ENCODE results near the gene ARHGEF18. TPM values are rescaled to one million over a fixed set of nuclear protein-coding genes. Genes with fewer than 3 reads are reported as not detected.

ARHGEF18 gene
- total RNA-seq, 4 donors from 2014 or later, result 24.2 to 43.5 (median 31.2) TPM

GRCh38 chr19:7311911-7312310 is 36.8 kb upstream of the ARHGEF18 start:
- Histone ChIP-seq H3K9me3 (no peaks in the 10 kb centered on the region), H3K4me1 (no peaks in the 10 kb centered on the region), H3K4me3 (no peak overlapping the region), H3K36me3 (no peaks in the 10 kb centered on the region), H3K27ac (no peak overlapping the region), H3K27me3 (no peaks in the 10 kb centered on the region)
- WGBS, result 98% methylated on average over 12 of the region's 12 CpGs
- DNase-seq (ENCODE audit: low spot score in 2 of 2), result peak in 1 of 2 donors; percentile 29
- TF ChIP-seq POLR2A (IDR thresholded peaks at IDR 0.05), result no peak
- TF ChIP-seq POLR2AphosphoS5 (IDR thresholded peaks at IDR 0.05), result no peak
- TF ChIP-seq, protein P1, sequence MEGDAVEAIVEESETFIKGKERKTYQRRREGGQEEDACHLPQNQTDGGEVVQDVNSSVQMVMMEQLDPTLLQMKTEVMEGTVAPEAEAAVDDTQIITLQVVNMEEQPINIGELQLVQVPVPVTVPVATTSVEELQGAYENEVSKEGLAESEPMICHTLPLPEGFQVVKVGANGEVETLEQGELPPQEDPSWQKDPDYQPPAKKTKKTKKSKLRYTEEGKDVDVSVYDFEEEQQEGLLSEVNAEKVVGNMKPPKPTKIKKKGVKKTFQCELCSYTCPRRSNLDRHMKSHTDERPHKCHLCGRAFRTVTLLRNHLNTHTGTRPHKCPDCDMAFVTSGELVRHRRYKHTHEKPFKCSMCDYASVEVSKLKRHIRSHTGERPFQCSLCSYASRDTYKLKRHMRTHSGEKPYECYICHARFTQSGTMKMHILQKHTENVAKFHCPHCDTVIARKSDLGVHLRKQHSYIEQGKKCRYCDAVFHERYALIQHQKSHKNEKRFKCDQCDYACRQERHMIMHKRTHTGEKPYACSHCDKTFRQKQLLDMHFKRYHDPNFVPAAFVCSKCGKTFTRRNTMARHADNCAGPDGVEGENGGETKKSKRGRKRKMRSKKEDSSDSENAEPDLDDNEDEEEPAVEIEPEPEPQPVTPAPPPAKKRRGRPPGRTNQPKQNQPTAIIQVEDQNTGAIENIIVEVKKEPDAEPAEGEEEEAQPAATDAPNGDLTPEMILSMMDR (IDR thresholded peaks at IDR 0.05), result no peak
- TF ChIP-seq EP300 (IDR thresholded peaks at IDR 0.05), result no peak

DNA sequence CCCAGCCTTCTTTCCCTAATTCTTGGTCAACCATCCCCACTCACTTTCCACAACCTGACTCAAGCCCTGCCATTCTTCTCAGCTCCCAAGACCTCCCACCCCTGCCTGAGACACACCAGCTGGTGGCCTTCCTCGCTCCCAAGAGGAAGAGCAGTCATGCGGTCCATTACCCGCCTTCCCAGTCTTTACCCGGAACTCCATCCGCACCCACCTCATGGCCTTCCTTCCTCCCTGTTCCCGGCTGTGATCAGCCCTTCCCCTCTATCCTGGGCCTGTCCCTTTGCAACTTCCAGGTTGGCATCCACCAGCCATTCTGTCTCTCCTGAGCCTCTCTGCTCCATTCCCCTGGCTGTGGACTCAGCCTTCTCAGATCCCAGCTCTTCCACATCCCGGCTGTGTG is 35.9 kb upstream of the ARHGEF18 start:
- TF ChIP-seq POLR2A (IDR thresholded peaks at IDR 0.05) (no peak), POLR2AphosphoS5 (IDR thresholded peaks at IDR 0.05) (no peak), EP300 (IDR thresholded peaks at IDR 0.05) (no peak)
- TF ChIP-seq, protein P1 (IDR thresholded peaks at IDR 0.05), result no peak
- peak in 1 of 2 donors; percentile 29 for DNase-seq (ENCODE audit: low spot score in 2 of 2)
- Histone ChIP-seq H3K9me3 (no peaks in the 10 kb centered on the region), H3K36me3 (no peaks in the 10 kb centered on the region), H3K4me3 (no peak overlapping the region), H3K4me1 (no peaks in the 10 kb centered on the region), H3K27me3 (no peaks in the 10 kb centered on the region), H3K27ac (no peak overlapping the region)
- WGBS, result 83% methylated on average over 7 of the region's 7 CpGs

GRCh38 chr19:7318176-7318575 is 30.6 kb upstream of the ARHGEF18 start:
- H3K36me3 ChIP-seq, result no peaks in the 10 kb centered on the region
- TF ChIP-seq POLR2AphosphoS5 (IDR thresholded peaks at IDR 0.05), result no peak
- no peak for TF ChIP-seq EP300 (IDR thresholded peaks at IDR 0.05)
- TF ChIP-seq, protein P1 (IDR thresholded peaks at IDR 0.05), result no peak
- no peak for TF ChIP-seq POLR2A (IDR thresholded peaks at IDR 0.05)
- no peaks in the 10 kb centered on the region for H3K9me3 ChIP-seq
- no peaks in the 10 kb centered on the region for H3K27me3 ChIP-seq
- WGBS, result 55% methylated on average over 2 of the region's 2 CpGs
- H3K4me1 ChIP-seq, result no peaks in the 10 kb centered on the region
- no peak for DNase-seq (ENCODE audit: low spot score in 2 of 2)
- H3K4me3 ChIP-seq, result no peak overlapping the region
- H3K27ac ChIP-seq, result no peak overlapping the region

- TF ChIP-seq, protein P1 (IDR thresholded peaks at IDR 0.05), result no peak
- TF ChIP-seq POLR2AphosphoS5 (IDR thresholded peaks at IDR 0.05) (no peak), POLR2A (IDR thresholded peaks at IDR 0.05) (no peak), EP300 (IDR thresholded peaks at IDR 0.05) (no peak)
- Histone ChIP-seq H3K27me3 (no peaks in the 10 kb centered on the region), H3K4me3 (no peak overlapping the region), H3K27ac (no peak overlapping the region), H3K4me1 (no peaks in the 10 kb centered on the region), H3K36me3 (no peaks in the 10 kb centered on the region), H3K9me3 (no peaks in the 10 kb centered on the region)
- peak in 1 of 2 donors; percentile 25 for DNase-seq (ENCODE audit: low spot score in 2 of 2)
- 78% methylated on average over 10 of the region's 10 CpGs for WGBS
These were observed 22.4 kb upstream of the ARHGEF18 start for GRCh38 chr19:7326105-7326877.

DNA sequence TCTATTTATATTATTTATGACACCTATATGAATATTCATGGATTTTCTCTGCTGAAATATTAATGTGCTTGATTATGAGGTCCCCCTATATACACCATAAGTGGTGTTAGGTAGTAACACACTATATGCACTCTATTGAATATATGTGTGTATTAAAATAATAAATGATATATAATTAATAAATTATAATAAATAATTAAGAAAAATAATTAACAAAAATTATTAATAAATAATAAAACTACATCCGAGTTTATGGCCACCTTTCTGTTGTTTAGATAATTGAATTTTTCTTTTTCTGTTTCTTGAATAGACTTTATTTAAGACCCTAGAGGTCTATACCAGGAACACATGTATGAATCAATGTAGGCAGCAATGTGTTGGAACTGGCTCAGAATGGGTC is 20.9 kb upstream of the ARHGEF18 start:
- TF ChIP-seq EP300 (IDR thresholded peaks at IDR 0.05), result no peak
- TF ChIP-seq, protein P1 (IDR thresholded peaks at IDR 0.05), result no peak
- TF ChIP-seq POLR2A (IDR thresholded peaks at IDR 0.05), result no peak
- TF ChIP-seq POLR2AphosphoS5 (IDR thresholded peaks at IDR 0.05), result no peak
- Histone ChIP-seq H3K27ac (no peak overlapping the region), H3K36me3 (no peaks in the 10 kb centered on the region), H3K27me3 (no peaks in the 10 kb centered on the region), H3K4me1 (no peaks in the 10 kb centered on the region), H3K9me3 (no peaks in the 10 kb centered on the region), H3K4me3 (no peak overlapping the region)
- 74% methylated on average over 1 of the region's 1 CpG for WGBS
- no peak for DNase-seq (ENCODE audit: low spot score in 2 of 2)
